Embryonic facial prominence (tissue), 1 donor: ENCODE results near the gene GRIK5.
"Not testable (repeated sequence)": the region's sequence is repeated elsewhere in the genome, so short reads cannot be mapped to it uniquely, and the experiment has no call there.

ENCODE experiments used
- DNase-seq: peaks from one replicate; pipeline ENCODE4 v3.0.0-alpha.2; 2016; ENCODE audit errors: extremely low spot score

The GRIK5 gene

DNA sequence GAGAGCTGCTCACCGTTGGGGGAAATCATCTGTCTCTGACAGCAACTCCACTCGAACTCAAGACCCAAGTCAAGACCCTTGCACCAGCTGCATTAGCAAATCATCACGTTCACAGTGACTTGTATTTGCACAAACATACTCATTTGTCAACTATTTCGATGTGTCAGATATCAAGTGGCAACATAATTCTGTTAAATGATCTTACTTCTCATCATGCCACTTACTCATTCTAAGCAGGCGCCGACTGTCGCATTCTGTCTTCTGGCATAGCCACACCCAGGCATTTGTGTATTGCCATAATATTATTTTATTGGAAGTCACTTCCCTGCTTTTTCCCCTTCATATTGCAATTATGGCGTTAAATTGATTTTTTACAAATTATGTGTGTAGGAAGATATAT, 53.0 kb downstream of the GRIK5 start:
- DNase-seq, result no peak

DNA sequence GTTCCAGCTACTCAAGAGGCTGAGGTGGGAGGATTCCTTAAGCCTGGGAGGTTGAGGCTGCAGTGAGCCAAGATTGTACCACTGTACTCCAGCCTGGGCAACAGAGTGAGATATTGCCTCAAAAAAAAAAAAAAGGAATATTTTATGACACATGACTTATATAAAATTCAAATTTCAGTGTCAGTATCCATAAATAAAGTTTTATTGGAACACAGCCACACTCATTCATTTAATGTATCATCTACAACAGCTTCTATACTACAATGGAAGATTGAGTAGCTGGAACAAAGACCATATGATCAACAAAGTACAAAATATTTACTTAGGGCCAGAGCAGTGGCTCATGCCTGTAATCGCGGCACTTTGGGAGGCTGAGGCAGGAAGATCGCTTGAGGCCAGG, 57.3 kb downstream of the GRIK5 start:
- DNase-seq, result not testable (repeated sequence)

DNA sequence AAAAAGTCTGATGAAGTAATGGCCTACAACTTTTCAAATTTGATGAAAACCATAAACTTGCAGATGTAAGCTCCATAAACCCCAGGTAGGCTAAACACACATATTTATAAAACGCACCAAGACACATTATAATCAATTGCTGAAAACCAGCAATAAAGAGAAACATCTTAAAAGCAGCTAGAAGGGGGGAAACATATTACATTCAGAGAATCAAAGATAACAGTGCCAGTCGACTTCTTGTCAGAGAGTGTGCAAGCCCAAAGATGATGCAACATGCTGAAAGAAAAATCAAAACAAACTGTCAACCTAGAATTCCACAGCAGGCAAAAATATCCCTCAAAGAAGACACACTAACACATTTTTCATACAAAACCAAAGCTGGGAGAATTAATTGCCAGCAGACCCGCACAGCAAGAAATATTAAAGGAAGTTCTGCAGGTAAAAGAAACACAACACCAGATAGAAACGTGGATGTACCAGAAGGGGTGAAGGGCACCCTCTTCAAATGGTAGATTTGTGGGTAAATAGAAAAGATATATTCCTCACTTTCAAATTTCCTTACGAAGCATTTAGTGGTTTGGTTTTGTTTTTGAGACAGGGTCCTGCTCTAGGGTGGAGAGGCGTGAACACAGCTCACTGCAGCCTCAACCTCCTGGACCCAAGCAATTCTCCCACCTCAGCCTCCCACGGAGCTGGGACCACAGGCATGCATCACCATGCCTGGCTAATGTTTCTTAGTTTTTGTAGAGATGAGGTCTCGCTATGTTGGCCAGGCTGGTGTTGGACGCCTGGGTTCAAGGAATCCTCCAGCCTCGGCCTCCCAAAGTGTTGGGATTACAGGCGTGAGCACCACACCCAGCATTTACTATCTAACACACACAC, 59.5 kb downstream of the GRIK5 start:
- no peak for DNase-seq

DNA sequence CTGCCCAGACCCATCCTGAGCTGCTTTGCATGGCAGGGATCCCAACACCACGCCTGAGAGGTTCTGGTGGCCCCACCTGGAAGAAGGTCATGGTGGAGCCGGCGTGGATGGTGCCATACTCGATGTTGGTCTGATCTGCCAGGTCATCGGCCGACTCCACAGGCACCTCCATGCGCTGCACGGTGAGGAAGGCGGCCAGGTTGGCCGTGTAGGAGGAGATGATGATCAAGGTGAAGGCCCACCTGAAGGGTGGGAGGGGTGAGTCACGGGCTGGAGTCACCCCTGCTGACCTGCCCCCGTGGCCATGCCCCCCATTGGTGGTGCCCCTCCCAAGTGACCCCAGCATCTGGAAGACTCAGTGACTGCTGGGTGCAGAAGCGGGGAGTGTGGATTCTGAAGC, 63.4 kb downstream of the GRIK5 start:
- DNase-seq, result no peak

DNA sequence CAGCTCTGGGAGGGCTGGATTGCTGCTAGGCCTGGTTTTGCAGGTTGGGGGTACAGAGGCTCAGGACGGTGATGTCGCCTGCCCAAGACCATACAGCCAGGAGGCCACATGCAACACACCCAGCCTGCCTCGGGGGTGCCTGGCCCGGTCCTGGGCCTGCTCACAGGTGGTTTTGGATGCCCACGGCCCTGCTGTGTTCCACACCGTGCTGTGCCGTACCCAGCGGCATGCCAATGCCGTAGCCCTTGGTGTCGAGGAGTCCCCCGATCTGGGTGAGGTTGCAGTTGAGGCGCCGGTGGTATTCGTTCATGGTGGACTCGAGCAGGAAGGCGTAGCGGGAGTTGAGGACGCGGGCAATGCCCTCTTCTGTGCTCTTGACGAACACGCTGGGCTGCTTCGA, 64.5 kb downstream of the GRIK5 start:
- DNase-seq, result no peak

DNA sequence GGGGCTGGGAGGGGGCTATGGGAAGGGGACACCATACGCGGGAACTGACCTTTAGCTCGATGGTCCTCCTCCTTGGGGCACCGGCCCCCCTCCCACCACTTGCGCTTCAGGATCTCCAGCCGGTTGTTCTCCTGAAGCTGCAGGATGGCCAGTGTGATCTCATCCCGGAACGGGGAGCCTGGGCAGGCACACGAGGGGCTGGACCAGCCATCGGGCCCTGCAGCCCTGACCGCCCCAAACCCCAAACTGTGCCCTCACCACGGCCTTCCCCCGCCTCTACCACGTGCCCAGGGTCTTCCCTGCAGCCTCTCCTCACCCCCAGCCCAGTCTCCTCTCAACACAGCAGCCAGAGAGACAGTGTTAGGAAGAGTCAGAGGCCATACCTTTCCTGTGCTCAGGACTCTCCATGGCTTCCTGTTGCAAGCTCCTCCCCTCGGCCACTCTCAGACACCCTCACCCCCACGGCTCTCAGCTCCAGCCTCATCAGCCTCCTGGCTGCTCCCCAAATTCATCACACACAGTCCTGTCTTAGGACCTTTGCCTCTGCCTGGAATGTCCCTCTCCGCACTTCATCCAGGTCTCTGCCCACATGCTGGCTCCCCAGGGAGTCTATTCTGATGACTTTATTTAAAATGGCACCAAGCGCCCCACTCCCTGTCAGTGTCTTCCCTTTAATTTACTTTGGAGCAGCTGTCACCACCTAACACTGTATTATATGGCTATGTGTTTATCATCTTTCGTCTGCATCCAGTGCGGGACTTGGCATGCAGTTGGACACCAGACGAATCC, 66.3 kb downstream of the GRIK5 start:
- DNase-seq, result no peak

DNA sequence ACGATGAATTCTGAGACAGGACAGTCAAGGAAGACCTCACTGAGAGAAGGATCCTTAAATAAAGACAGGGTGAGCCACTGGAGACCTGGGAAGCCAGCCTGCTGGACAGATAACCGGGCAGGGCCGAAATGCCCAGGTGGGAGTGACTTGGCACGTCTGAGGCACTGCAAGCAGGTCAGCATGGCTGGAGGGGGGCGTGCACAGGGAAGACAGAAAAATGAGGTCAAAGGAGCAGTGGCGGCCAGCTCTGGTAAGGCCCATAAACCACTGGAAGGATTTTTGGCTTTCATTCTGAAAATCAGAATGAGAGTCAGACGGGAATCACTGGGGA, 70.2 kb downstream of the GRIK5 start:
- DNase-seq, result no peak

DNA sequence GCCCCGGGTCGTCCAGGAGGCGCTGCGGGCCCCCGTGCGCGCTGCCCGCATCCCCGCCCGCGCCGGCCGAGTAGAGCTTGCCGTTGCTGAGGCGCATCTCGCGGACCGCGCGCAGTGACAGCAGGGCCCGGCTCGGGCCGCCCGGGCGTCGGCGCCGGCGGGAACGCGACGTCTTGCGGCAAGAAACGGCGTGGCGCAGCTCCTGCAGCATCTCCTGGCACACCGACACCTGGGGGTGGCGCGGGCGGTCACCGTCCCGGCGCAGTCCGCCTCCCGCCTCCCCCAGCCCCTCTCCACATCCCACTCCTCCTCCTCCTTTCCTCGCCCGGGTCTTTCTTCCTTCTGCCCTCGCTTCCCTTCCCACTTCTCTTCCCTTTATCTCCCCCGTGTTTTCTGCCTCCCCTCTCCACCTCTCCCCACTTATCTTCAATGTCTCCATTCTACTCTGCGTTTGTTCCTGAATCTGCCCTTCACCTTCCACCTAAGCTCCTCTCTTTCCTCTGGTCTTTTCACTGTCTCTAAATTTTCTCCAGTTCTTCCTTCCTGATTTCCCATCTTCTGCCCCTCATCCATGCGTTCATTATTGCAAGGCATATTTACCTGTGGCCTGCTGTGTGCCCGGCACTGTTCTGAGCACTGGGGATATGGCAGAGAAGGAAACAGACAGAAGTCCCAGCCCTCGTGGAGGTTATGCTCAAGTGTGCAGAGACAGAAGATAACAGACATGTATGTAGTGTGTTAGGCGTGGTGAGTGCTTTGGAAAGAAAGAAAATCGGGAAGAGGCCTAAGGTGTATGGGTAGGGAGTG, 70.7 kb downstream of the GRIK5 start:
- no peak for DNase-seq

DNA sequence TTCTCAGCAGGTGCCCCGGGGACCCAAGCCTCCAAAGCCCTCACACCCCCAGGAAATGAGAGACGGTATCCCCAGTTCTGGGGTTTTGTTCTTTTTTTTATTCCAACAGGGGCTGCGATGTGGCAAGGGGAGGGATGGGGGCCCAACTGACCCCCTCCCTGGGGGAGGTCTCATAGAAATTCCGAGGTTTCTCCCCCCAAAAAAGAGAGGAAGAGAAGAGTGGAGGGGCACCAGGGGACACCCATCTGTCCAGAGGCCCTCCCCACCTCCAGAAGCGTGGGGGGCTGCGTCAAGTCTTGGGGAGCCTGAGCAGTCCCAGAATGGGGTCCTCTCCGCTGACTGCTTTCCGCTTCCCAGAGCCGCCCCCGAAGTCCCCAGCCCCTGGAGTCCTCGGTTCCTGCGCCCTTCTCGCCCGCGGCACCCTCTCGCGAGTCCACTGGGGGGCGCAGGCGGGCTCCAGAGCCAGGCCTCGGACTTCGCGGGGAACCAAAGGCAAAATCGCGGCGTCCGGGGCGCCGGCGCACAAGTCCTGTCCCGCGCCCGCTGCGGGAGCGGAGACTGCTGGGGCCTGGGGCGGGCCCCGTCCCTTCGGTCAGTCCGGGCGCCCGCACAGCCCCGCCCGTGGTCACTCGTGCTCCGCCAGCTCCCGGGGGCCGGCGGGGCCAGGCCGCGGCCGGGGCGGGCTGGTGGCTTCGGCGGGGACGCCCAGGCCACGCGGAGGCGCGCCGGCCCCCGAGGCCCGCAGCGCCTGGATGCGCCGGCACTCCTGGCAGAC, 71.6 kb downstream of the GRIK5 start:
- no peak for DNase-seq

DNA sequence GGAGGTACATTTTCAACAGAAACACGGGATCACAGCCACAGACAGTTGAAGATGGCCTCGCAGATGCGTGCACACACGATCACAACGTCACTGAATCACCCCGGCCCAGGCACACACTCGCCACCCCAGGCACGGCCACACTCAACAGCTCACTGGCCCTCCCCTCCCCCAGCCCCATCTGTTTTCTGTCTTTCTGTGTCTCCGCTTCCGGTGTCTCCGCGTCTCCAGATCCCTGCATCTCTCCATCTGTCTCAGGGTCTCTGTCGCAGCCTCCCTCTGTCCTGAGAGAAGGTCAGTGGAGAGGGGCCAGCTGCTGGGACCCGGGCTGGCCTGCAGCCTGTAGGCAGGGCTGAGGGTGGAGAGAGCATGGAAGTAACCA, 72.2 kb downstream of the GRIK5 start:
- no peak for DNase-seq

DNA sequence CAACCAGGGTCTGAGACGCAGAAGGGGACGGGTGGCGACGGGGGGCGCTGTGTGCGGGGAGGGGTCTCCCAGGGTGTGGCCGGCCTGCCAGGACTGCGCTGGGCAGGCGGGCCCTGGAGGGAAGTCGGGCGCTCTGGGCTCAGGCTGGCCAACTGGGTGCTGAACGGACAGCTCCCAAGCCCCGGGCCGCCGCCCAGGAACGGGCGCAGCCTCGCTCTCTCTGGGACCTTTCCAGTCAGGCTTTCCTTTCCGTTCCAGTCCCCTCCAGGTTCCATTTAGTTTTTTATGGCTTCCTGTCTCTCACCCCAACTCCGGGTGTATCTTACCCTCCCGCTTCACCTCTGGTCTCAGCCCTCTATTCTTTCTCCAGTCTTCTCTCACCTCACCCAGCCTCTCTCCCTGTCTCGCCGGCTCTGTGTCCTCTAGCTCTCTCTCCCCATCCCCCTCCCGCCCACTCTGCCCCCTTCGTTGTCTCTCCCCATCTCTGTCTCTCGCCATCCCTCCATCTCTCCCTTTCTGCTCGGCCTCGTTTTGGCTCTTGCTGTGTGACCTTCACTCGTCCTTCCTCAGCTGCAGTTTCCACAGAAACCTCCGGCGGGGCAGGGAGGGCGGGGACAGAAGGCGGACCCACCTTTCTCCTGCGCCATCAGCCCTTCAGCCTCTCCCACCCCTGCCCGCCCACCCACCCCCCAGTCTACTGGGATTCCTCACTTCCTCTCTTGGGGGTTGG, 72.7 kb downstream of the GRIK5 start:
- no peak for DNase-seq

DNA sequence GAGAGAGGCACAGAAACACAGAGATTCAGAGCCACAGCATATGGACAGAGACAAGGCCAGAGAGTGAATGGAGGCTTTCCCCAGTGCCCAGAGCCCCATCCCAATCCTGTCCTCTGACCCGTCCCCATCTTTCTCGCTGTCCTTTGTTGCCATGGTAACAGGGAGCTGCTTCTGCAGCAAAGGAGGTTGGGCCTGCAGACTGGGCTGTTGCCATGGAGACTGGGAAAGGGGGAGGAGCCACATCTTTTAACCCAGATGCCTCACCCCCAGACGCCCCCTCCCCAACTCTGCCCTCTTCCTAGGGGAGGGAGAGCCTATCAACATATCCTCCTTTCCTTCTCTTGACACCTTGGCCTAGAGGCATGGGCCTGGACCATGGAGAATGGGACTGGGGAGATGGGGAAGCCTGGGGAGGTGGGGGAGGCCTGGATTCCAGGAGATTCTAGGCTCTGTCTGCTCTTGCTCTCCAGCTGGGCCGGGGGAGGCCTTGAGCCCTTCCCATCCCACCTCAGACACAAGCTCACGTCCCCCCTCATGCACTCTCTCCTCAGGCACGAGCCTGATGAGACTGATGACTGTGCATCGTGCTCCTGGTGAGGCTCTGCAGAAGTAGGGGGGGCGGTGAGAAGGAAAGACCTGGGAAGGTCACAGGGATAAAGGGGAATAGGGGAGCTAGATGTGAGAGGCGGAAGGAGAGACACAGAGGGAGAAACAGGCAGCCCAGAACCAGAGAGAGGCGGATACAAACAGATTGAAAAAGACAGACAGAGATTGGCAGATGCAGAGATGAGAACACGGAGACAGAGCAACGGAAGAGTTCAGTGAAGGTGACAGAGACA, 73.8 kb downstream of the GRIK5 start:
- DNase-seq, result no peak

DNA sequence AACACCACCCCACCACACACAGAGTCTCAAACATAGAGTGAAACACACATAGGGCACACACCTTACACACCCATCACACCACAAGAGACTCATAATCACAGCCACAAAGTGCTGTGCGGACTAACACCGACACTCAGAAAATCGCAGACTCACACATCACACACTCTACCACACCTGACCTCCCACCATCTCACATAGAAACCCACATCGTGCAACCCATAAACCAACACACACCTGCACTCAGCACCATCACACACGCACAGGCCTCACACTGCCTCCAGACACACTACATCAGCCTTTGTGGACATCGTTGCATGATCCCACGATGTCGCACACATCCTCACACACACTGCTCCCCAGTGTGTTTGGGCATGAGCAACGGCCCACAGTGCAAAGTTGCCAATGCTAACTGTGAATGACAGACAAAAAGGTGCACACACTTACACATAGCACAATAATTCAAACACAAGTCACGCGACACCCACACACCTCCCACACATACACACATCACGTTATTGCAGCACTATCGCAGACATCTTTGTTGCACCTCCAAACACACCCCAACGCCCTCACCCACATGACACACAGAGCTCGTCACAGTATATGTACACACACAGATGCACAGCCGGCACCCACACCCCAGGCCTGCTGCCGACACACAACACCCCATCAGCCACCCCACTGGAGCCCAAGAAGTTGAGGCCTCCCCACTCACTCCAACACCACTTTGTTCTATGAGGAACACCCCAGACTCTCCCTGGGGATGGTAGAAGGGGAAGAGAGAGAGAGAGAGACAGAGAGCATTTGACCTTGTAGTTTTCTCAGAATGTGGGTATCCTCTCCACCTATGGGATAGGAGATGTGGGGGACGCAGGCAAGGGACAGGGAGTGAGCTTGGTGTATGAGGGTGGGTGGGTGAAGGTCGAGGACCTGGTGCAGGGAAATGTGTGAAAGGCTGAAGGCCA, 74.7 kb downstream of the GRIK5 start:
- DNase-seq, result no peak

DNA sequence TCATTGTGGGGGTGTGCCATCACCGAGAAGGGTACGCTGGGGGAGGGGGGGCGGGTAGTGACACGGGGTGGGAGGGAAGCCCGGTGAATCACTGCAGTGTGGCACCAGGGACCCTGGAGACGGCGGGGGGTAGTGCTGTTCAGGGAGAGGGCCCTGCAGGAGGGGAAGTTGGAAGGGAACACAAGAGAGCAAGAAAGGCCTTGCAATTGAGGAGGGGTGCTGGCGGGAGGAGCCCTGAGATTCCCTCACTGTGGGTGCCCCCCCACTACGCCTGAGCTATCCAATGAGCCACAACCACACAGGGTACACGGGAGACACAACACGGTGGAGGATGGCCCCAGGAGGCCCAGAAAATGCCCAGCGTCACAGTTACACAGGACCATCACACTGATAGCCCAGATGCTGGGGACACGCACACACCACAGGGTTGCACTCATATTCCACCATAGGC, 75.5 kb downstream of the GRIK5 start:
- no peak for DNase-seq

DNA sequence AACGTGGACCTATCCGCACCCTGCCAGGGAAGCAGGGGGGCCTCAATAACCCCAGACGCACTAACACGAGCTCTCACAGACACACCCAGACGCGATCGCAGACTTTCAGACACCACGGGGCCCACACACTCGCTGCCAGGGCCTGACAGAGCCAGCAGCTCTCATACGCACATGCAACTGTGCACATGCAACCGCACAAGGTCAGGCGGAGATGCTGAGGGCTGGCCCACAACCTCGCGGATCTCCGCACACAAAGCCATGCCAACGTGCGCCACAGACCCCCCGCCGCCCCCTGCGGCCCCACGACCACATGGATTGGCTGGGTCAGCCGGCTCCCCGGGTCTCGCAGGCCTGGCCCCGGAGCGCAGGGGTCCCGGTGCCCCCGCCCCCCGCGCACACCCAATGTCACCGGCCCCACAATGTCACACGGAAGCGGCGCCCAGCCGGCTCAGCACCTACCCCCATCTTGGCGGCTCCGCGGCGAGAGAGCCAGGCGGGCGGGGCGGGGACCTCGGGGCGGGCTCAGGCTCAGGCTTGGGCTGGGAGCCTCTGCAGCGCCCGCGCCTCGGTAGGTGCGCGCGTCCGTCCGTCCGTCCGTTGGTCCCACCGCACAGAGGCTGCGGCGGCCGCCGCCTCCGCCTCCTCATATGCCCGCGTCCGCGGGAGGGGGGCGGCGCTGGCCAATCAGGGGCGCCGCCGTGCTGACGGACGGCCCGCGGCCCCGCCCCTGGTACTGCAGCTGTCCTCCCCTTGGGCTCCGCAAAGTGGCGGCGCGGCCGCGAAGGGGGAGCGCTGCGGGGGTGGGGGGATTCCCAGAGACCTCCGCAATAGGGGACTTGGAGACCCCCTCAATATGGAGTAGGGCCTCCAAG, 76.2 kb downstream of the GRIK5 start, which contains the start of gene ATP1A3:
TSS of gene ATP1A3 (minus strand) at position 619 of the 872 bp plus-strand sequence. CDS start at position 465, 154 bp downstream.
- DNase-seq, result no peak

DNA sequence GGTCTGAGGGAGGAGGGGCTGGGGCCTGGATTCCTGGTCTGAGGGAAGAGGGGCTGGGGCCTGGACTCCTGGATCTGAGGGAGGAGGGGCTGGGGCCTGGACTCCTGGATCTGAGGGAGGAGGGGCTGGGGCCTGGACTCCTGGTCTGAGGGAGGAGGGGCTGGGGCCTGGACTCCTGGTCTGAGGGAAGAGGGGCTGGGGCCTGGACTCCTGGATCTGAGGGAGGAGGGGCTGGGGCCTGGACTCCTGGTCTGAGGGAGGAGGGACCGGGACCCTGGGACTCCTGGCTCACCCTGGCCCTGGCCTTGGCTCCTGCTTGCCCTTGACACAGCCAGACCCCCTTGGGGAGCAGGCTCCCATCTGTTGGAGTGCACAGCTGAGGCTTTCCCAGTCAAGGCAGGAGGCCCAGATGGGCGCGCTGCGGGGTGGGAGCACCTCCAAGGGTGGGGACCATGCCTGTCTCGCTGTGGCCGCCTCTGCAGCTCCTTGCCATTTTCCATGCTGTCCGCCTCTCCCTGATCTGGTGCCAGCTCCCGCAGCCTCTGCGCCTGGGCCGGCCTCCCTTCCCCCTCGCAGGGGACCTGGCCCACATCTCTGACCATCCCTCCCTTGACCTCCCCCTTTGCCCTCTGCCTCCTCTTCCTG, 78.0 kb downstream of the GRIK5 start:
- not testable (repeated sequence) for DNase-seq

DNA sequence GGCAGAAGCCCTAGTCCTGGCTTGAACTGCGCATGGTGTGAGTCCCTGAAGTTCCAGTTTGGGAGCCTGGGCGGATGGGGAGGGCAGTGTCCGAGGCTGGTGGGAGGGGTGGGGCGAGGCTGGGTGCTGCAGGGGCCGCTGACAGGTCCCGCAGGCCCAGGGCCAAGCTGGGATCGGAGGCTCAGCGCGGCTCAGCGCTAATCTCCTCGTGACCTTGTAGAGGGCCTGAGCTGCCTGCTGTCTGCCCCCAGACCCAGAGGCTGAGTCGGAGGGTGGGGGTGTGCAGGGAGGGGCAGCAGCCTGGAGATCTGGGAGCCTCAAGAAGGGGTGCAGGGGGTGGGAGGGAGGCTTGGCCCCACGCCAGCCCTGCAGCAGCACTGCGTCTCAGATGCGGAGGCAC, 79.0 kb downstream of the GRIK5 start:
- DNase-seq, result no peak
